ENCODE data around the gene TARBP1.

DNA sequence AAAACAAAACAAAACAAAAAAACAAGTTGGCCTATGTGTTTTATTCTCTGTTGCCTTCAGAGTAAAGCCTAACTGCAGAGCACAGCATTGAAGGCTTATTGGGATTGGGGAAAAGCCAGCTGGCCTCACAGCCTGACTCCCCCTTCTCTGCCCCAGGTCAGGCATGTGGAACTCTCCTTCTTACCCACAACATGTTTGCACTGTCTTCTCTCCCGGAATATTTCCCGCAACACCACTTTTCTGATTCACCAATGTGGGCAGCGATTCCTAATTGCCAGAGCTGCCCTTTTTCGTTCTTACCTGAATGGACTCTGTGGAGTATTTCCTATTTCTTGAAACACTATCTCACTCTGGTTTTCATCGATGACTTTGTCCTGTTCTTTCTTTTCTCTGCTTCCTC is 2.8 kb upstream of the TARBP1 start:
- TF ChIP-seq, protein P1, sequence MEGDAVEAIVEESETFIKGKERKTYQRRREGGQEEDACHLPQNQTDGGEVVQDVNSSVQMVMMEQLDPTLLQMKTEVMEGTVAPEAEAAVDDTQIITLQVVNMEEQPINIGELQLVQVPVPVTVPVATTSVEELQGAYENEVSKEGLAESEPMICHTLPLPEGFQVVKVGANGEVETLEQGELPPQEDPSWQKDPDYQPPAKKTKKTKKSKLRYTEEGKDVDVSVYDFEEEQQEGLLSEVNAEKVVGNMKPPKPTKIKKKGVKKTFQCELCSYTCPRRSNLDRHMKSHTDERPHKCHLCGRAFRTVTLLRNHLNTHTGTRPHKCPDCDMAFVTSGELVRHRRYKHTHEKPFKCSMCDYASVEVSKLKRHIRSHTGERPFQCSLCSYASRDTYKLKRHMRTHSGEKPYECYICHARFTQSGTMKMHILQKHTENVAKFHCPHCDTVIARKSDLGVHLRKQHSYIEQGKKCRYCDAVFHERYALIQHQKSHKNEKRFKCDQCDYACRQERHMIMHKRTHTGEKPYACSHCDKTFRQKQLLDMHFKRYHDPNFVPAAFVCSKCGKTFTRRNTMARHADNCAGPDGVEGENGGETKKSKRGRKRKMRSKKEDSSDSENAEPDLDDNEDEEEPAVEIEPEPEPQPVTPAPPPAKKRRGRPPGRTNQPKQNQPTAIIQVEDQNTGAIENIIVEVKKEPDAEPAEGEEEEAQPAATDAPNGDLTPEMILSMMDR (IDR thresholded peaks at IDR 0.05), result no peak
- TF ChIP-seq POLR2A (IDR thresholded peaks at IDR 0.05), result no peak

All from adrenal gland (tissue), 5 donors.